GM18519 (cell line): Measurements from ENCODE around the gene TRIB2.

Experiments
- ATAC-seq: cut with Tn5 transposase; IDR thresholded peaks from one replicate; pipeline ENCODE4 v1.9.1; 2021; ENCODE audit warnings: mild to moderate bottlenecking, moderate library complexity; ENCODE audit not compliant: unreplicated experiment, low FRiP score

The TRIB2 gene

GRCh38 chr2:12737297-12737696 lies 20.6 kb downstream of the TRIB2 start:
- ATAC-seq: no peak

- no peak for ATAC-seq
Observed at GRCh38 chr2:12737738-12738485, 21.2 kb downstream of the TRIB2 start.

GRCh38 chr2:12739721-12740254 lies 23.1 kb downstream of the TRIB2 start:
- no peak for ATAC-seq

- no peak for ATAC-seq
Observed at GRCh38 chr2:12741380-12741779, 24.6 kb downstream of the TRIB2 start.

- no peak for ATAC-seq
Observed at GRCh38 chr2:12742891-12743290, 26.2 kb downstream of the TRIB2 start.

- no peak for ATAC-seq
Observed at GRCh38 chr2:12750166-12750905, 33.6 kb downstream of the TRIB2 start.

GRCh38 chr2:12754643-12755042 lies 37.9 kb downstream of the TRIB2 start:
- ATAC-seq: no peak

GRCh38 chr2:12755384-12755783 lies 38.6 kb downstream of the TRIB2 start:
- no peak for ATAC-seq

GRCh38 chr2:12759248-12759647 lies 42.5 kb downstream of the TRIB2 start:
- ATAC-seq: no peak

GRCh38 chr2:12761104-12761503 lies 44.4 kb downstream of the TRIB2 start:
- no peak for ATAC-seq

GRCh38 chr2:12762337-12762736 lies 45.6 kb downstream of the TRIB2 start:
- no peak for ATAC-seq

- ATAC-seq: no peak
Observed at GRCh38 chr2:12762976-12763375, 46.2 kb downstream of the TRIB2 start.

GRCh38 chr2:12763486-12763885 lies 46.8 kb downstream of the TRIB2 start:
- no peak for ATAC-seq

GRCh38 chr2:12764075-12764730 lies 47.5 kb downstream of the TRIB2 start:
- ATAC-seq: no peak

GRCh38 chr2:12764849-12765605 lies 48.3 kb downstream of the TRIB2 start:
- ATAC-seq: no peak

- ATAC-seq: no peak
Observed at GRCh38 chr2:12766421-12766879, 49.7 kb downstream of the TRIB2 start.

GRCh38 chr2:12767541-12767940 lies 50.8 kb downstream of the TRIB2 start:
- no peak for ATAC-seq

GRCh38 chr2:12767996-12768624 lies 51.4 kb downstream of the TRIB2 start:
- no peak for ATAC-seq

- no peak for ATAC-seq
Observed at GRCh38 chr2:12769492-12770105, 52.9 kb downstream of the TRIB2 start.
